Stomach (tissue), 4 donors: ENCODE measurements around the gene TRAPPC3.

Source experiments
- POLR2A ChIP-seq, 4 donors: fragments of 450-650 bp; IDR thresholded peaks; one replicate each; pipeline ENCODE4 v1.6.1; 2016; ENCODE audit warnings: antibody characterized with exemption in 4 of 4, control low read depth in 2 of 4, mild to moderate bottlenecking in 1 of 4, moderate library complexity in 1 of 4
- POLR2AphosphoS5 ChIP-seq, 3 donors: sonication (generic); formaldehyde crosslinking; IDR thresholded peaks; one replicate each; pipeline ENCODE4 v1.6.1; 2016; ENCODE audit warnings: antibody characterized with exemption in 3 of 3
- TF ChIP-seq, protein P1 (sequence below), 7 experiments: fragments of 450-650 bp in 4 of 7; fragments of 200-600 bp in 3 of 7; sonication (generic) in 3 of 7; IDR thresholded peaks; one replicate each; pipeline ENCODE4 v1.5.1; 2016 to 2019; ENCODE audit warnings: antibody characterized with exemption in 7 of 7, control low read depth in 2 of 7, mild to moderate bottlenecking in 1 of 7

- TF ChIP-seq, protein P1, sequence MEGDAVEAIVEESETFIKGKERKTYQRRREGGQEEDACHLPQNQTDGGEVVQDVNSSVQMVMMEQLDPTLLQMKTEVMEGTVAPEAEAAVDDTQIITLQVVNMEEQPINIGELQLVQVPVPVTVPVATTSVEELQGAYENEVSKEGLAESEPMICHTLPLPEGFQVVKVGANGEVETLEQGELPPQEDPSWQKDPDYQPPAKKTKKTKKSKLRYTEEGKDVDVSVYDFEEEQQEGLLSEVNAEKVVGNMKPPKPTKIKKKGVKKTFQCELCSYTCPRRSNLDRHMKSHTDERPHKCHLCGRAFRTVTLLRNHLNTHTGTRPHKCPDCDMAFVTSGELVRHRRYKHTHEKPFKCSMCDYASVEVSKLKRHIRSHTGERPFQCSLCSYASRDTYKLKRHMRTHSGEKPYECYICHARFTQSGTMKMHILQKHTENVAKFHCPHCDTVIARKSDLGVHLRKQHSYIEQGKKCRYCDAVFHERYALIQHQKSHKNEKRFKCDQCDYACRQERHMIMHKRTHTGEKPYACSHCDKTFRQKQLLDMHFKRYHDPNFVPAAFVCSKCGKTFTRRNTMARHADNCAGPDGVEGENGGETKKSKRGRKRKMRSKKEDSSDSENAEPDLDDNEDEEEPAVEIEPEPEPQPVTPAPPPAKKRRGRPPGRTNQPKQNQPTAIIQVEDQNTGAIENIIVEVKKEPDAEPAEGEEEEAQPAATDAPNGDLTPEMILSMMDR (IDR thresholded peaks at IDR 0.05), result no peak
- TF ChIP-seq POLR2AphosphoS5 (IDR thresholded peaks at IDR 0.05), result peak; percentile 76 to 93 (median 87)
- peak in 2 of 4 donors; percentile 41 to 60 for TF ChIP-seq POLR2A (IDR thresholded peaks at IDR 0.05)
Measured at GRCh38 chr1:36155408-36156328, 6.4 kb upstream of the TRAPPC3 start, which contains the start of gene MAP7D1.
